Measurements from ENCODE around the gene ZFC3H1.

Gene ZFC3H1

DNA sequence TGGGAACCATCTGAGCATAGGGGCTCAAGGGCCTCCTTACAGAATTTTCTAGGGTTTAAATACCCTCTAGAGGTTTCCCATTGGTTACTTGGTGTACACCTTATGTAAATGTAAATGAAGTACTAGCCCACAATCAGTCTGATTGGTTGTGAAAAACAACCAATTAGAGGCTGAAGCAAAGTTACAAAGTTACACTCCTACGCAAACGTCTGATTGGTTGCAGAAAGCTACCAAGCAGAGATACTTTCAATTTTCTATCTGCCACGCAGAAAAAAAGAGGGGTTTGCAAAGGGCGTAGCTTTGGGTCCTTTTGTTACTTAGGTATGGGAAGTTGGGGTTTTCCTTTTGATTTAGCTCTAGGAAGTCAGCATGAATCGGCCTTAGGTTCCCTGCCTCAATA is 20.4 kb upstream of the ZFC3H1 start:
- DNase-seq (ENCODE audit: low spot score): peak; percentile 27

DNA sequence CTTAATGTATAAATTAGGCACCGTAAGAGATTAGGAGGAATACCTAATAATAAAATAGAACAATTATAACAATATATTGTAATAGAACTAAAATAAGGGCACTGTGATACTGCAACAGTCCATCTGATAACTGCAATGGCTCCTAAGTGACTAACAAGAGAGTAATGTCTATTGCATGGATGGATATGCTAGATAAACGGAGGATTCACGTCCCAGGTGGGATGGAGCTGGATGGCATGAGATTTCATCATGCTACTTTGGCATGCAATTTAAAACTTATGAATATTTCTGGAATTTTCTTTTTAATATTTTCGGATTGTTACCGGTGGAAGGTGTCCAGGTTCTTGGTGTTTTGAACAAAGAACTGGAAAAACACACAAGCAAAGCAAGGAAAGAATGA is 20.0 kb upstream of the ZFC3H1 start:
- no peak for DNase-seq (ENCODE audit: low spot score)

GRCh38 chr12:71682466-71682865 is 18.8 kb upstream of the ZFC3H1 start:
- DNase-seq (ENCODE audit: low spot score): no peak

DNA sequence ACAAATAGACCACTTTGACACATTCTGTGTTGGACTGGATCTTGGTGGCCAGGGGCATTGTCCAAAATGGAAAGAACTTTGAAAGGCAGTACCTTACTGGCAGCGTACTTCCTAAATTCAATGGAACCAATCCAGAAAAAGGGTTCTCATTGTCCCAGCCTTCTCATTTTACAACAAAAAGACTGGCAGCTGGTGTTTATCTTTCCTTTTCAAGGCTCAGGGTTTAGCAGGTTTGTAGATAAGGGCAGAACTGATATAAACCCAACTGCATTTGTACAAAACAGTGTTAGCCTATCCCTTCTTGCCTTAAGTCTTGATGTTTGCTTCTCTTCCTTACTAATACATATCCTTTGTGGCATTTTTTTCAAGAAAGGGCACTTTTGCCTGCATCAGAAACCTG is 8.2 kb upstream of the ZFC3H1 start:
- DNase-seq (ENCODE audit: low spot score): no peak

DNA sequence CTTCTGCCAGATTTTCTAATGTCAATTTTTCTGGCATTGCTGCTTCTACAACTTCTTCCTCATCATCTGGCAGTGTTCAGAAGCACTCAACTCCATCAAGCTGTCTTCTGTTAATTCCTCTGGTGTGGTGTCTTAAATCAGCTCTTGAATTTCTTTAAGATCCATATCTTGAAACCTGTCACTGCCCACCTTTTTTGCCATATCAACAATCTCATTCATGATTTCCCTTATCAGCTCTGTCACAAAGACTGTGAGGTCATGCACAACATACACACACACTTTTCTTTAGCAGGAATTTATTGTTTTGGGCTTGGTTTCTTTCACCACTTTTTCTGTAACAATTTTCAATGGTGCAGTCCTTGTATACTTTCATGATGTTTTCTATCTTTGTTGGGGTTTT is 7.7 kb upstream of the ZFC3H1 start:
- DNase-seq (ENCODE audit: low spot score): no peak

GRCh38 chr12:71666259-71666658 is 2.6 kb upstream of the ZFC3H1 start:
- DNase-seq (ENCODE audit: low spot score): no peak

- no peak for DNase-seq (ENCODE audit: low spot score)
Measured at GRCh38 chr12:71665090-71665463, 1.4 kb upstream of the ZFC3H1 start.

GRCh38 chr12:71664411-71665089 is 902 bp upstream of the ZFC3H1 start:
- DNase-seq (ENCODE audit: low spot score): no peak

- peak; percentile 42 for DNase-seq (ENCODE audit: low spot score)
Measured at GRCh38 chr12:71662849-71663560, 643 bp downstream of the ZFC3H1 start.

DNA sequence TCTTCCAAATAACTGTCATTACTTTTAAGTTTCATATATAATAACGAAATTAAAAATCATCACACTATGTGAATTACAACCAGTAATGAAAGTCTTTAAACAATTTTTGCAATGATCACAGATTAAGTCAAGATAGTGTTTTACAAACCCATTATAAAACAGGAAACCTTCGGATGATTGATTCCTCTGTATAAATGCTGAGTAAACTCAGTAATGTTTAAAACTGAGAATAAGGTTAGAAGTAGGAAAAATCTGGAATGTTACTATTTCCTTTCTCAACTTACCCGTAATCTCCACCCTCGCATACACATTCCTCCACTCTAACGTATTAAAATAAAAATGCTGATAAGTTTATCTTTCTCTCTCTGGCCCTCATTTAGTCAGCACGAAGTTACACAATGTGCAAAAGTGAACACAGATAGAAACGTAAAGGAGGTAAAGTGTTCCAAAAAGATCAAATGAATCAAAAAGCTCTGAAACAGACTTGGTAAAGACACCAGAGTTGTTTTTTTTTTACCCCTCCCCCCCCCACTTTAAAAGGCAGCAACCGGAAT is 1.6 kb downstream of the ZFC3H1 start:
- no peak for DNase-seq (ENCODE audit: low spot score)

- DNase-seq (ENCODE audit: low spot score): no peak
Measured at GRCh38 chr12:71656740-71657139, 6.9 kb downstream of the ZFC3H1 start.

DNA sequence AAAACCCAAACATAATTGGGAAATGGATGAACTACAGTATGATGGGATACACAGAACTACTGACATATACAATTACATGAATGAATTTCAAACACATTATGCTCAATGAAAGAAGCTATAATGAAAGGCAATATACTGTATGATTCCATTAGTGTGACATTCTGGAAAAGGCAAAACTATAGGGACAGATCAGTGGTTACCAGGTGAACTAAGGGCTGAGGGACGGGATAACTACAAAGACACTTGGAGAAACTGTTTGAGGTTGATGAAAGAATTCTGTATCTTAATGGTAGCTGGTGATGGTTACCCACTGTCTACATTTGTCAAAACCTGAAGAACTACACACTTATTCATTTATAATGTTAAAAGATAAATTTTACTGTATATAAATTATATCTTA is 7.7 kb downstream of the ZFC3H1 start:
- DNase-seq (ENCODE audit: low spot score): no peak

- DNase-seq (ENCODE audit: low spot score): no peak
Measured at GRCh38 chr12:71655495-71655894, 8.2 kb downstream of the ZFC3H1 start.

DNA sequence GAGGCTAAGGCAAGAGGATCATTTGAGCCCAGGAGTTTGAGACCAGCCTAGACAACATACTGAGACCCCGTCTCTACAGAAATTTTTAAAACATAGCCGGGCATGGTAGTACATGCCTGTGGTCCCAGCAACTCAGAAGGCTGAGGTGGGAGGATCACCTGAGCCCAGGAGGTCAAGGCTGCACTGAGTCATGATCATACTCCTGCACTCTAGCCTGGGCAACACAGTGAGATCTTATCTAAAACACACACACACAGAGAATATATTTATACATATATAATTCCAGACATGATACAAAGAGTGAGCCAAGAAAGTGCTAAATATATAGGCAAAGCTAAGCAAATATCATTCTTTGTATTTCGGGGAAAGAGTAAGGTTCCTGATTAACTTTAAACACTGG is 9.4 kb downstream of the ZFC3H1 start:
- DNase-seq (ENCODE audit: low spot score): no peak

DNA sequence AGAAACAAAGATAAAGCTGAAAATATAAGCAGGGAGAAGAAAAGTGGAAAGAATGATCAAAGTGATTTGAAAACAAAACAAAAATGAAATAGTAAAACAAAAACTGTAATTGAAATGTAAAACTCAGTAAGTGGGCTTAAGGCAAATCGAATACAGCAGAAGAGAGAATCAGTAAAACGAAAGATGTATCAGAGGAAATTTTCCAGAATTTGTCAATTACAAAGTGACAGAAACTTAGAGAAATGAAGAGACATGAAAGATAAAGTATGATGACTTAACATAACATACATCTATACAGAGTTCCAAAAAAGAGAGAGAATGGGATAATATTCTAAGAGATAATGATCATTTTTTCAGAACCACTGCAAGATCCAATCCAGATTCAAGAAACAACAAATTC is 10.5 kb downstream of the ZFC3H1 start:
- DNase-seq (ENCODE audit: low spot score): no peak

GRCh38 chr12:71652656-71653055 is 11.0 kb downstream of the ZFC3H1 start:
- no peak for DNase-seq (ENCODE audit: low spot score)

GRCh38 chr12:71649401-71649800 is 14.2 kb downstream of the ZFC3H1 start:
- no peak for DNase-seq (ENCODE audit: low spot score)

DNA sequence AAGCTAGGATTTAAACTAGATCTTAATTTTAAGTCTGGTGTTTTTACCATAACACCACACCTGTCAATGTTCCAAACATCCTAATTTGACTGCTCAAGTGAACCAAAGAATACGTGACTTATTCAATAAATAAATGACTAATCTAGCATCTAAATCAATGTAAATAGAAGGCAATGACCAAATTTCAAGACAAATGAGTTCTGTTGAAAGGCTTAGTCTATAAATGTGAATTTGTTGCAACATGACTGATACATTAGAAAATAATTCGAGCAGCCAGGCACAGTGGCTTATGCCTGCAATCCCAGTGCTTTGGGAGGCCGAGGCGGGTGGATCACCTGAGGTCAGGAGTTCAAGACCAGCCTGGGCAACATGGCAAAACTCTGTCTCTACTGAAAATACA is 15.1 kb downstream of the ZFC3H1 start:
- DNase-seq (ENCODE audit: low spot score): no peak

DNA sequence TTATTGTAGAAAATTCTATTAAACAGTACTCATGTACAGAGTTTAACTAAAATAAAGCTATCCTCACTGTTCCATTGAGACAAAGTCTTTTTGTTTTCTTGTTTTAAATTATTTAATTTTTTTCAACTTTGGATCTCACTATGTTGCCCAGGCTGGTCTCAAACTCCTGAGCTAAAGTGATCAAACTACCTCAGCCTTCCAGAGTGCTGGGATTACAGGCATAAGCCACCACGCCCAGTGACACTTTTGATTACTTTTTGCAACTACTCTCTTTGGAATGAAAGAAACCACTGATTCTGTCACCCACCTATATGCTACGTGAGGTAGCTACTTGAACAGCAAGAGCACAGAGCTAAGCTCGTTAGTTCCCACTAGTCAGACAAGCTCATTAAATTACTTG is 17.1 kb downstream of the ZFC3H1 start:
- DNase-seq (ENCODE audit: low spot score): no peak

GRCh38 chr12:71645268-71645667 is 18.4 kb downstream of the ZFC3H1 start:
- no peak for DNase-seq (ENCODE audit: low spot score)

DNA sequence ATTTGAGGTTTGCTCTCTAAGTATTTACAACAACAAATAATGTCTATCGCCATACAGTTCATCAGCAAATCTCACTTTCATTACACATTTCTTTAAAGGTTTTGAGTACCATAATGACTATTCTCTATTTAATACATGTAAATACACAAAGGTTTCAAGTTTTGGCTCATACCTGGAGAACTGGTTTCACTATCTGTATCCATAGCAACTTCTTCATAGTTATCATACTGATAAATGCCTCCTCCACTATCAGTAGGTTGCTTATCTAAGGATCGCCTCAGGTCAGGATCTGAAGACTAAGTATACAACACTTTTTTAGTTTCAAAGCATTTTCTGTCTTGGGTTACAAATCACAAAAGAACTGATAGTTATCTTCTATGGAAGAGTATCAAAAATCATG is 21.4 kb downstream of the ZFC3H1 start:
- DNase-seq (ENCODE audit: low spot score): no peak

DNA sequence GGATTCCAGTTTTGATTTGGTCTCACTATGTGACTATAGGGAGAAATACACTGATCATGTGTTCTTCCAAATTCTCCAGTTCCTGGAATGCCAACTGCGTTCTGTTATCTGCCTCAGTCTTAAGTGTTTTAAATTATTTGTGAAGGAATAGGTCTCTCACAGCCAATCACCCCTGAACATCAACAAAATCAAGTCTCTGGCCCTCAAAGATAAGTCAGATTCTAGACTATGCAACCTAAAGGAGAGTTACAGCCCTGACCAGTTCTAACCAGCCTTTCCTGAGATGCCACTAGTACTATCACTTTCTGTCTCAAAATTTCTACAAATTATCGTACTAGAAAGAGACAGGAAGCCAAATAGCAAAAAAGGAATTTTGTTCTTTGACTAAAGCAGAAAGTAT is 22.3 kb downstream of the ZFC3H1 start:
- DNase-seq (ENCODE audit: low spot score): no peak

- DNase-seq (ENCODE audit: low spot score): no peak
Measured at GRCh38 chr12:71640316-71640715, 23.3 kb downstream of the ZFC3H1 start.

- DNase-seq (ENCODE audit: low spot score): no peak
Measured at GRCh38 chr12:71639341-71639760, 24.3 kb downstream of the ZFC3H1 start.
